Raji (cell line): Measurements from ENCODE around the gene ALAS1.

Source experiments
- POLR2A ChIP-seq: IDR thresholded peaks from 2 replicates; pipeline ENCODE4 v1.6.1; 2011; ENCODE audit warnings: low read depth, low read length, control low read depth; ENCODE audit not compliant: insufficient read depth

The ALAS1 gene

GRCh38 chr3:52222319-52223221 is 24.6 kb downstream of the ALAS1 start:
- TF ChIP-seq POLR2A: no peak

GRCh38 chr3:52223449-52224408 is 25.8 kb downstream of the ALAS1 start:
- TF ChIP-seq POLR2A: no peak

- peak; percentile 99 for TF ChIP-seq POLR2A
Measured at GRCh38 chr3:52225452-52226228, 27.7 kb downstream of the ALAS1 start, which contains the start of gene TLR9. Gene TLR9 (minus strand): TSS chr3:52225645. CDS start chr3:52225529, 116 bp downstream.

- no peak for TF ChIP-seq POLR2A
Measured at GRCh38 chr3:52226229-52226817, 28.4 kb downstream of the ALAS1 start.

- no peak for TF ChIP-seq POLR2A
Measured at GRCh38 chr3:52227117-52227516, 29.2 kb downstream of the ALAS1 start.

DNA sequence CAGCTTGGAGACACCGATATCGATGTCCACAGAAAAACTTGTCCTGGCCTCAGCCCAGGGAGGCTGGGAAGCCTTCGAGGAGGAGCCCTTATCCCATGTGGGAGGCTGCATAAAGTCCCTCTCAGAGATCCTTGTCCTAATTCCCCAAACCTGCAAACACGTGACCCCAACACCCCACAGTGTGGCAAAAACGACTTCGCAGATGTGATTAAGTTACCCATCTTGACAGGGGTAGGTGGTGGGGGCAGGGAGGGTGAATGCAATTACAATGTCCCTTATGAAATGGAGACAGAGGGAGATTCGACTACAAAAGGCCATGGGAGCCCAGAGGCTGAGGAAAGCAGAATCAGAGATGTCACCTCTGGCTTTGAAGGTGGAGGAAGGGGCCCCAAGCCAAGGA is 29.8 kb downstream of the ALAS1 start:
- no peak for TF ChIP-seq POLR2A

DNA sequence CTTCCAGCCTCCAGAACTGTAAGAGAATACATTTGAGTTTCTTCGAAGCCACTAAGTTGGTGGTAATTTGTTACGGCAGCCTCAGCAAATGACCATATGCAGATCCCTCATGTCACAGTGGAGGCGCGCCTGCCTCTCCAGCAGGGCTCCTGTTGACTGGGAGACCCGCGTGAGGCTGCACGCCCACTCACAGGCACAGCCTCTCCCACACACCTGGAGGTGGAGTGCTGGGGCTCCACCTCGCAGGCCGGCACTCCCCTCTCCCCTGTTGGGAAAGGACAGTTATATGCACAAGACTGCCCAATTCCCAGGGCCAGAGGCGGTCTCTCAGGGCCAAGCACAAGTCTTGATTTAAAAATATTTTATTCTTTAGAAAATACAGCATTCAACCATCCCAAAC is 30.3 kb downstream of the ALAS1 start:
- TF ChIP-seq POLR2A: no peak

- TF ChIP-seq POLR2A: no peak
Measured at GRCh38 chr3:52228751-52229291, 30.9 kb downstream of the ALAS1 start.

- TF ChIP-seq POLR2A: no peak
Measured at GRCh38 chr3:52229656-52230055, 31.7 kb downstream of the ALAS1 start.

- TF ChIP-seq POLR2A: no peak
Measured at GRCh38 chr3:52230461-52230860, 32.5 kb downstream of the ALAS1 start.

DNA sequence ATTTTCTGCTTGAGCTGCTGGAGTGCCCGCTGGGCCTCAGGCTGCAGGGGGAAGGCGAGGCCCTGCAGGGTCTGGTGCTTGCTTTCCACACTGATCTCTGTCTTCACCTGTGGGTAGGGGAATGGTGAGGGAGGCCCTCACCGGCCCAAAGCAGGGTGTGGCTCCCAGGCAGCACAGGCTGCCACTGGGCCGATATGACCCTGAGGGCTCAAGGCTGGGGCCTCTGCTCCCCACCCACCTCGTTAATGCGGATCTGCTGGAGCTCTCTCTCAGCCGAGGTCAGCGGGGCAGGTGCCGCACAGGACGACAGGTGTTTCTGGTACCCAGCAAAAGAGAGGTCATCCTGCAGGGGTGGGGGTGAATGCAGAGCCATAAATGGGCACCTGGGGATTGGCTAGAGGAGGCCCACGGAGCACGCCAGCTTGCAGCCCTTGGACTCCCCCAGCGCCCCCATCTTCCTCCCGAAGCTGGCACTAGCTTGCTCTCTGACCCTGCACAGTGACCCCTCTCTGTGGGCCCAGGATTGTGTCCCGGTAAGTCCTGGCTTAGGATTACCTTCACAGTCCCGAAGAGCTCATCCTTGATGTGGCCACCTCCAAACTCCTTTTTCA is 33.0 kb downstream of the ALAS1 start:
- 0 out of 2 replicates have a peak, but pooled peaks have one; percentile 13 for TF ChIP-seq POLR2A

GRCh38 chr3:52231502-52232278 is 33.7 kb downstream of the ALAS1 start:
- TF ChIP-seq POLR2A: no peak
